SK-N-SH (cell line): ENCODE results near the gene FKBP5.

Experiments
- FOXM1 ChIP-seq: IDR thresholded peaks from 2 replicates; pipeline ENCODE4 v1.4.0; 2012; ENCODE audit warnings: low read depth, mild to moderate bottlenecking
- GABPA ChIP-seq: IDR thresholded peaks from 2 replicates; pipeline ENCODE4 v1.4.0; 2012; ENCODE audit warnings: low read depth, mild to moderate bottlenecking
- NFIC ChIP-seq: IDR thresholded peaks from 2 replicates; pipeline ENCODE4 v1.4.0; 2012; ENCODE audit warnings: borderline replicate concordance
- POLR2AphosphoS5 ChIP-seq: IDR thresholded peaks from 2 replicates; pipeline ENCODE4 v1.6.1; 2012; ENCODE audit warnings: low read depth, low read length
- RXRA ChIP-seq: IDR thresholded peaks from 2 replicates; pipeline ENCODE4 v1.4.0; 2012; ENCODE audit warnings: low read depth, mild to moderate bottlenecking, borderline replicate concordance
- SMC3 ChIP-seq: IDR thresholded peaks from 2 replicates; pipeline ENCODE4 v1.6.1; 2012; ENCODE audit warnings: low read depth, low read length, improper control_type of control experiment
- YY1 ChIP-seq: IDR thresholded peaks from 2 replicates; pipeline ENCODE4 v1.4.0; 2012; ENCODE audit warnings: low read depth, mild to moderate bottlenecking
- TF ChIP-seq, protein P1 (sequence below): fragments of 200-600 bp; sonication (generic); IDR thresholded peaks from 2 replicates; pipeline ENCODE4 v1.6.1; 2017; ENCODE audit warnings: antibody characterized with exemption, mild to moderate bottlenecking, moderate library complexity
- TF ChIP-seq, protein P2 (sequence below): IDR thresholded peaks from 2 replicates; pipeline ENCODE4 v1.4.0; 2012; ENCODE audit warnings: low read depth

DNA sequence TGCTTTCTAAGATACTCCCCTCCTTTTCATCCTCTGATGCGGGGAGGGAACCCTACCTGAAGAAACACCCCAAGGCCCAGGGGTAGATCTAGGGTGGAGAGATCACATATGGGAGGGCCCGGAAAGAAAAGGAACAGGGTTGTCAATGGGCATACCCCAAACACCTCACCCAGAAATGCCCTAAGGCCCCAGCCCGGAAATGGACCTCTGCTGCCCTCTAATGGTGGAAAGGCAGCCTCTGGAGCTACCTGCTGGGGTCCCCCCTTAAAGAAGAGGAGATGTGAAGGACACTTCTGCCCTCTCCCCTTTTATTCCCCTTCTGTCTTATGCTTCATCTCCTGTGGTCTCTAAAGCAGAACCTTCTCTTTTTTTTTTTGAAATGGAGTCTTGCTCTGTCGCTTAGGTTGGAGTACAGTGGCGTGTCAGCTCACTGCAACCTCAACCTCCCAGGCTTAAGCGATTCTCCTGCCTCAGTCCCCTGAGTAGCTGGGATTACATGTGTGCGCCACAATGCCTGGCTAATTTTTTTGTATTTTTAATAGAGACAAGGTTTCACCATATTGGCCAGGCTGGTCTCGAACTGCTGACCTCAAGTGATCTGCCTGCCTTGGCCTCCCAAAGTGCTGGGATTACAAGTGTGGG is 47.7 kb upstream of the FKBP5 start:
- TF ChIP-seq YY1 (no peak), RXRA (no peak), POLR2AphosphoS5 (no peak), NFIC (no peak), GABPA (no peak), FOXM1 (no peak), SMC3 (peak; percentile 85)
- TF ChIP-seq, protein P1, sequence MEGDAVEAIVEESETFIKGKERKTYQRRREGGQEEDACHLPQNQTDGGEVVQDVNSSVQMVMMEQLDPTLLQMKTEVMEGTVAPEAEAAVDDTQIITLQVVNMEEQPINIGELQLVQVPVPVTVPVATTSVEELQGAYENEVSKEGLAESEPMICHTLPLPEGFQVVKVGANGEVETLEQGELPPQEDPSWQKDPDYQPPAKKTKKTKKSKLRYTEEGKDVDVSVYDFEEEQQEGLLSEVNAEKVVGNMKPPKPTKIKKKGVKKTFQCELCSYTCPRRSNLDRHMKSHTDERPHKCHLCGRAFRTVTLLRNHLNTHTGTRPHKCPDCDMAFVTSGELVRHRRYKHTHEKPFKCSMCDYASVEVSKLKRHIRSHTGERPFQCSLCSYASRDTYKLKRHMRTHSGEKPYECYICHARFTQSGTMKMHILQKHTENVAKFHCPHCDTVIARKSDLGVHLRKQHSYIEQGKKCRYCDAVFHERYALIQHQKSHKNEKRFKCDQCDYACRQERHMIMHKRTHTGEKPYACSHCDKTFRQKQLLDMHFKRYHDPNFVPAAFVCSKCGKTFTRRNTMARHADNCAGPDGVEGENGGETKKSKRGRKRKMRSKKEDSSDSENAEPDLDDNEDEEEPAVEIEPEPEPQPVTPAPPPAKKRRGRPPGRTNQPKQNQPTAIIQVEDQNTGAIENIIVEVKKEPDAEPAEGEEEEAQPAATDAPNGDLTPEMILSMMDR, result peak; percentile 95
- TF ChIP-seq, protein P2, sequence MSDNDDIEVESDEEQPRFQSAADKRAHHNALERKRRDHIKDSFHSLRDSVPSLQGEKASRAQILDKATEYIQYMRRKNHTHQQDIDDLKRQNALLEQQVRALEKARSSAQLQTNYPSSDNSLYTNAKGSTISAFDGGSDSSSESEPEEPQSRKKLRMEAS, result no peak
